Progenitor cell of endocrine pancreas (in vitro differentiated cells): ENCODE data around the gene ZNF473. TPM values are rescaled to one million over a fixed set of nuclear protein-coding genes. Genes with fewer than 3 reads are reported as not detected.
"Not testable (repeated sequence)": the region's sequence is repeated elsewhere in the genome, so short reads cannot be mapped to it uniquely, and the experiment has no call there.

Source experiments
- DNase-seq: peaks from one replicate; pipeline ENCODE4 v3.0.0; 2021; ENCODE audit warnings: low spot score; ENCODE audit not compliant: unreplicated experiment
- H3K27ac Mint-ChIP-seq: 2 replicates; pipeline ENCODE4 v1.8.0; 2021; ENCODE audit warnings: mild to moderate bottlenecking, moderate library complexity, mixed read lengths
- H3K27me3 Mint-ChIP-seq: 2 replicates; pipeline ENCODE4 v1.8.0; 2021; ENCODE audit warnings: mixed read lengths
- H3K36me3 Mint-ChIP-seq: 2 replicates; pipeline ENCODE4 v1.8.0; 2022; ENCODE audit warnings: mixed read lengths; ENCODE audit not compliant: insufficient read depth
- H3K4me1 Mint-ChIP-seq: 2 replicates; pipeline ENCODE4 v1.8.0; 2021; ENCODE audit warnings: low read depth, mixed read lengths
- H3K4me3 Mint-ChIP-seq: 2 replicates; pipeline ENCODE4 v1.8.0; 2021; ENCODE audit warnings: low read depth, mild to moderate bottlenecking, moderate library complexity, mixed read lengths
- H3K9me3 Mint-ChIP-seq: 2 replicates; pipeline ENCODE4 v1.8.0; 2021; ENCODE audit warnings: low read depth, mixed read lengths
- total RNA-seq: library from RNA; stranded (reverse); gene quantifications from 2 replicates; pipeline ENCODE4 v1.2.1, GENCODE V29; 2021
- TF ChIP-seq, protein P1 (sequence below): fragments of 200-600 bp; sonication (generic); IDR thresholded peaks from one replicate; pipeline ENCODE4 v1.5.0; 2021; ENCODE audit warnings: antibody characterized with exemption, mild to moderate bottlenecking; ENCODE audit not compliant: unreplicated experiment

Gene ZNF473
- total RNA-seq, 1 donor from 2014 or later: 15.5 TPM

GRCh38 chr19:50059045-50059444, 33.2 kb downstream of the ZNF473 start:
- Mint-ChIP-seq H3K27ac (no peak overlapping the region), H3K27me3 (no peaks in the 10 kb centered on the region), H3K9me3 (peaks cover 29% of the 10 kb centered on the region), H3K4me1 (no peaks in the 10 kb centered on the region), H3K36me3 (no peaks in the 10 kb centered on the region), H3K4me3 (no peak overlapping the region)
- TF ChIP-seq, protein P1, sequence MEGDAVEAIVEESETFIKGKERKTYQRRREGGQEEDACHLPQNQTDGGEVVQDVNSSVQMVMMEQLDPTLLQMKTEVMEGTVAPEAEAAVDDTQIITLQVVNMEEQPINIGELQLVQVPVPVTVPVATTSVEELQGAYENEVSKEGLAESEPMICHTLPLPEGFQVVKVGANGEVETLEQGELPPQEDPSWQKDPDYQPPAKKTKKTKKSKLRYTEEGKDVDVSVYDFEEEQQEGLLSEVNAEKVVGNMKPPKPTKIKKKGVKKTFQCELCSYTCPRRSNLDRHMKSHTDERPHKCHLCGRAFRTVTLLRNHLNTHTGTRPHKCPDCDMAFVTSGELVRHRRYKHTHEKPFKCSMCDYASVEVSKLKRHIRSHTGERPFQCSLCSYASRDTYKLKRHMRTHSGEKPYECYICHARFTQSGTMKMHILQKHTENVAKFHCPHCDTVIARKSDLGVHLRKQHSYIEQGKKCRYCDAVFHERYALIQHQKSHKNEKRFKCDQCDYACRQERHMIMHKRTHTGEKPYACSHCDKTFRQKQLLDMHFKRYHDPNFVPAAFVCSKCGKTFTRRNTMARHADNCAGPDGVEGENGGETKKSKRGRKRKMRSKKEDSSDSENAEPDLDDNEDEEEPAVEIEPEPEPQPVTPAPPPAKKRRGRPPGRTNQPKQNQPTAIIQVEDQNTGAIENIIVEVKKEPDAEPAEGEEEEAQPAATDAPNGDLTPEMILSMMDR: no peak
- DNase-seq: no peak

- no peaks in the 10 kb centered on the region for H3K27me3 Mint-ChIP-seq
- TF ChIP-seq, protein P1: no peak
- no peak overlapping the region for H3K4me3 Mint-ChIP-seq
- H3K9me3 Mint-ChIP-seq: peaks cover 34% of the 10 kb centered on the region
- H3K27ac Mint-ChIP-seq: no peak overlapping the region
- no peak for DNase-seq
- H3K36me3 Mint-ChIP-seq: no peaks in the 10 kb centered on the region
- no peaks in the 10 kb centered on the region for H3K4me1 Mint-ChIP-seq
These were observed 34.3 kb downstream of the ZNF473 start for GRCh38 chr19:50060107-50060506.

DNA sequence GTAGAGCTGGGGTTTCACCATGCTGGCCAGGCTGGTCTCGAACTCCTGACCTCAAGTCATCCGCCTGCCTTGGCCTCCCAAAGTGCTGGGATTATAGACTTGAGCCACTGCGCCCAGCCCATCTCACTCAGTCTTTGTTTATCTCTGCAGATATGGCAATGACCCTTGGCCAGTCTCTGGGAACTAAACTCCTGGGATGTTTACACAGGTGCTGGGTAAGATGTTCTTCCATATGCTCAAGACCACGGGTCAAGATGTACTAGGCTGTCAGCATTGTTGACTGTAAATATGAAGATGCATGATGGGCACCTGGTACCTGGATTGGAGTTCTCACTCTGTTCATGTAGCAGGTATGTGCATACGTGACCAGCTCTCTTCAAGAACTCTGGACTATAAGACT, 35.8 kb downstream of the ZNF473 start:
- DNase-seq: no peak
- no peak overlapping the region for H3K27ac Mint-ChIP-seq
- no peaks in the 10 kb centered on the region for H3K36me3 Mint-ChIP-seq
- H3K4me3 Mint-ChIP-seq: no peak overlapping the region
- peaks cover 34% of the 10 kb centered on the region for H3K9me3 Mint-ChIP-seq
- H3K4me1 Mint-ChIP-seq: no peaks in the 10 kb centered on the region
- TF ChIP-seq, protein P1: no peak
- no peaks in the 10 kb centered on the region for H3K27me3 Mint-ChIP-seq

DNA sequence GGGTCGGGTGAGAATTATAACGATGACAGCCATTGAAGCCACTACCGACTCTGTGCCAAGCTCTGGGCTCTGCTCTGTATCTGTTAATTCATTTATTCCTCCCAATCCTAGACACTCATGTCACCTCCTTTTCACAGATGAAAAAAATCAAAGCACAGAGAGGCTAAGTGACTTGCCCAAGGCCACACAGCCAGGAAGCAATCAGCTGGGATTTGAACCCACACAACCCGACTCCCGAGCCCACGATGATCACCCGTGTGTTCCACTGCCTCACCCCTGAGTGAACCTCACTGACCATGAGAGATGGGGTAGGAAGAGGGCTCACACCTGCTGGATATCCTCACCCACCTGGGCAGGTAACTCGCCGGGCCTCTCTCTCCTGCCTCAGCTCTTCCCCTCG, 40.1 kb downstream of the ZNF473 start:
- H3K27ac Mint-ChIP-seq: no peak overlapping the region
- TF ChIP-seq, protein P1: no peak
- no peak overlapping the region for H3K4me3 Mint-ChIP-seq
- no peaks in the 10 kb centered on the region for H3K36me3 Mint-ChIP-seq
- peaks cover 23% of the 10 kb centered on the region for H3K9me3 Mint-ChIP-seq
- H3K27me3 Mint-ChIP-seq: no peaks in the 10 kb centered on the region
- no peaks in the 10 kb centered on the region for H3K4me1 Mint-ChIP-seq
- no peak for DNase-seq

DNA sequence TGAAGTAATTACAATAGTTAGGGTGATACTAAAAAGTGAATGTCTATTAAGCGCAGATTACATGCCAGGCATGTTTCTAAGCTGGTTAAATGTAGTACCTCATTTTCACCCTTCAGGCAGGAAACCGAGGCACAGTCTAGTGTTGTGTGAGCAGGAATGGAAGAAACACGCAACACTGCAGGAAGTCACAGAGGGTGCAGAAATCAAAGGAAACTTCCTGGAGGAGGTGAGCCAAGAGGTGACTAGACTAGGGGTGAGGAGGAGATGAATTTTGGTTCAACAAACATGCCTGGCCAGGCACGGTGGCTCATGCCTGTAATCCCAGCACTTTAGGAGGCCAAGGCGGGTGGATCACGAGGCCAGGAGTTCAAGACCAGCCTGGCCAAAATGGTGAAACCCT, 41.8 kb downstream of the ZNF473 start:
- H3K4me1 Mint-ChIP-seq: no peaks in the 10 kb centered on the region
- H3K27ac Mint-ChIP-seq: no peak overlapping the region
- DNase-seq: no peak
- H3K9me3 Mint-ChIP-seq: peaks cover 17% of the 10 kb centered on the region
- H3K36me3 Mint-ChIP-seq: peaks cover 2% of the 10 kb centered on the region
- H3K4me3 Mint-ChIP-seq: no peak overlapping the region
- no peaks in the 10 kb centered on the region for H3K27me3 Mint-ChIP-seq
- TF ChIP-seq, protein P1: no peak

DNA sequence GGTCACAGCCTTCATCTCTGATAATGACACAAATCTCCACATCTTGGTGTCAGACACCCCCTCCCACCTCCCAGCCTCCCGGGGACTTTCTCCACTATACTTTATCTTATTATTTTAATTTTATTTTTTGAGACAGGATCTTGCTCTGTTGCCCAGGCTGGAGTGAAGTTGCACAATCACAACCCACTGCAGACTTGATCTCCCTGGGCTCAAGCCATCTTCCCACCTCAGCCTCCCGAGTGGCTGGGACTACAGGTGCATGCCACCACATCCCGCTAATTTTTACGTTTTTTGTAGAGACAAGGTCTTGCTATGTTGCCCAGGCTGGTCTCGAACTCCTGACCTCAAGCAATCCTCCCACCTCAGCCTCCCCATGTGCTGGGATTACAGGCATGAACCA, 42.6 kb downstream of the ZNF473 start:
- not testable (repeated sequence) for H3K36me3 Mint-ChIP-seq, H3K4me3 Mint-ChIP-seq, H3K4me1 Mint-ChIP-seq, H3K27ac Mint-ChIP-seq, H3K27me3 Mint-ChIP-seq, DNase-seq
- peaks cover 16% of the 10 kb centered on the region for H3K9me3 Mint-ChIP-seq

DNA sequence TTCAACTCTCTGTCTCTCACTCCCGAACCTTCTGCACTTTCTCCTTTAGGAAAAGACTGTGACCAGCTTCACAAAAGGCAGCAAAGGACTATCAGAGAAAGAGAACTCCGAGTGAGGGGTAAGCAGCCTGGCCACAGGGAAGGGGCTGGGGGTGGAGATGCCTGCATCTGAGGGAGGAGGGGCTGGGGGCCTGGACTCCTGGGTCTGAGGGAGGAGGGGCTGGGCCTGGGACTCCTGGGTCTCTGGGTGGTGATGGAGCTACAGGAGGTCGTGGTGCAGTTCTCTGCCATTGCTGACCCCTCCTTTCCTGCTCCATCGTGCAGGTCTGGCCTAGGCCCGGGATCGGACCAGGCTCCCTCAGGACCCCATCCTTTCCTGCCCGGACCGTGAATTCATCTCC, 49.3 kb downstream of the ZNF473 start:
- not testable (repeated sequence) for H3K9me3 Mint-ChIP-seq, H3K4me1 Mint-ChIP-seq, H3K27me3 Mint-ChIP-seq, DNase-seq, H3K27ac Mint-ChIP-seq, H3K36me3 Mint-ChIP-seq, H3K4me3 Mint-ChIP-seq

GRCh38 chr19:50075644-50076372, 50.0 kb downstream of the ZNF473 start:
- H3K4me3 Mint-ChIP-seq, H3K36me3 Mint-ChIP-seq, DNase-seq, H3K4me1 Mint-ChIP-seq, H3K27ac Mint-ChIP-seq, H3K27me3 Mint-ChIP-seq, H3K9me3 Mint-ChIP-seq: not testable (repeated sequence)
